Stimulated activated CD8-positive, alpha-beta memory T cell treated with anti-CD3 and anti-CD28 coated beads, Interleukin-2, amount 100 ng/mL, for 1 hour (primary cell): ENCODE data around the gene CCDC88C.
"Not testable (repeated sequence)": the region's sequence is repeated elsewhere in the genome, so short reads cannot be mapped to it uniquely, and the experiment has no call there.

ENCODE experiments used
- DNase-seq, 2 donors: peaks; one replicate each; pipeline ENCODE4 v3.0.0-alpha.2; 2020; ENCODE audit warnings: low read depth in 2 of 2

CCDC88C gene

GRCh38 chr14:91246051-91246852 lies 171.4 kb downstream of the CCDC88C start:
- peak in 1 of 2 donors; percentile 40 for DNase-seq

- not testable (repeated sequence) for DNase-seq
Observed at GRCh38 chr14:91245616-91246015, 172.0 kb downstream of the CCDC88C start.

GRCh38 chr14:91245029-91245428 lies 172.6 kb downstream of the CCDC88C start:
- no peak for DNase-seq

GRCh38 chr14:91244501-91244901 lies 173.1 kb downstream of the CCDC88C start, which contains the start of gene GPR68:
TSS of gene GPR68 (minus strand) at chr14:91244704. CDS start at chr14:91235050, 9,654 bp downstream.
- DNase-seq, result no peak

- no peak for DNase-seq
Observed at GRCh38 chr14:91243074-91243471, 174.5 kb downstream of the CCDC88C start.

- no peak for DNase-seq
Observed at GRCh38 chr14:91242635-91243034, 175.0 kb downstream of the CCDC88C start.

- DNase-seq, result no peak
Observed at GRCh38 chr14:91241863-91242262, 175.8 kb downstream of the CCDC88C start.

- no peak for DNase-seq
Observed at GRCh38 chr14:91238661-91239060, 179.0 kb downstream of the CCDC88C start.

GRCh38 chr14:91238085-91238484 lies 179.5 kb downstream of the CCDC88C start:
- DNase-seq, result no peak

GRCh38 chr14:91237219-91237618 lies 180.4 kb downstream of the CCDC88C start:
- no peak for DNase-seq

- DNase-seq, result no peak
Observed at GRCh38 chr14:91235841-91236240, 181.8 kb downstream of the CCDC88C start.

GRCh38 chr14:91234791-91235114 lies 182.9 kb downstream of the CCDC88C start:
- no peak for DNase-seq

GRCh38 chr14:91233936-91234790 lies 183.5 kb downstream of the CCDC88C start:
- no peak for DNase-seq

GRCh38 chr14:91232603-91233002 lies 185.0 kb downstream of the CCDC88C start:
- no peak for DNase-seq

- no peak for DNase-seq
Observed at GRCh38 chr14:91232052-91232451, 185.6 kb downstream of the CCDC88C start.

GRCh38 chr14:91231446-91231845 lies 186.2 kb downstream of the CCDC88C start:
- no peak for DNase-seq

- DNase-seq, result no peak
Observed at GRCh38 chr14:91230397-91231035, 187.1 kb downstream of the CCDC88C start.

GRCh38 chr14:91229743-91230200 lies 187.8 kb downstream of the CCDC88C start:
- no peak for DNase-seq

- DNase-seq, result no peak
Observed at GRCh38 chr14:91229005-91229382, 188.6 kb downstream of the CCDC88C start.

GRCh38 chr14:91228112-91229004 lies 189.3 kb downstream of the CCDC88C start:
- DNase-seq, result peak; percentile 50 to 55

GRCh38 chr14:91227183-91227628 lies 190.4 kb downstream of the CCDC88C start:
- DNase-seq, result no peak
